GM23248 (cell line): Measurements from ENCODE around the gene AVP. TPM values are rescaled to one million over a fixed set of nuclear protein-coding genes. Genes with fewer than 3 reads are reported as not detected.

Source experiments
- DNase-seq: peaks from one replicate; pipeline ENCODE4 v3.0.0-alpha.2; 2015
- H2AFZ ChIP-seq: fragments of 200-600 bp; sonication (generic); 2 replicates; pipeline ENCODE4 v1.6.1; 2016; ENCODE audit warnings: antibody characterized with exemption
- H3F3A ChIP-seq: fragments of 200-600 bp; sonication (generic); 2 replicates; pipeline ENCODE4 v1.6.1; 2016; ENCODE audit warnings: mild to moderate bottlenecking, antibody characterized with exemption, mixed run types; ENCODE audit not compliant: insufficient read depth
- H3K27ac ChIP-seq: fragments of 200-600 bp; sonication (generic); 2 replicates; pipeline ENCODE4 v1.5.1; 2016; ENCODE audit warnings: mild to moderate bottlenecking
- H3K27me3 ChIP-seq: fragments of 200-600 bp; sonication (generic); replicated peaks from 2 replicates; pipeline ENCODE4 v1.6.1; 2016; ENCODE audit warnings: mild to moderate bottlenecking; ENCODE audit not compliant: insufficient read depth
- H3K36me3 ChIP-seq: fragments of 200-600 bp; sonication (generic); 2 replicates; pipeline ENCODE4 v1.6.1; 2016; ENCODE audit warnings: low read depth, mild to moderate bottlenecking
- H3K4me1 ChIP-seq: fragments of 200-600 bp; sonication (generic); 2 replicates; pipeline ENCODE4 v1.6.1; 2016; ENCODE audit warnings: mild to moderate bottlenecking; ENCODE audit not compliant: insufficient read depth
- H3K4me2 ChIP-seq: fragments of 200-600 bp; sonication (generic); one replicate; pipeline ENCODE4 v1.6.1; 2016; ENCODE audit warnings: mild to moderate bottlenecking; ENCODE audit not compliant: unreplicated experiment
- H3K4me3 ChIP-seq: fragments of 200-600 bp; sonication (generic); 2 replicates; pipeline ENCODE4 v1.5.1; 2016; ENCODE audit warnings: mild to moderate bottlenecking
- H3K79me2 ChIP-seq: fragments of 200-600 bp; sonication (generic); 2 replicates; pipeline ENCODE4 v1.6.1; 2016; ENCODE audit warnings: mild to moderate bottlenecking; ENCODE audit not compliant: insufficient read depth
- H3K9ac ChIP-seq: fragments of 200-600 bp; sonication (generic); 2 replicates; pipeline ENCODE4 v1.6.1; 2016; ENCODE audit warnings: mild to moderate bottlenecking
- H3K9me2 ChIP-seq: fragments of 200-600 bp; sonication (generic); 2 replicates; pipeline ENCODE4 v1.6.1; 2016; ENCODE audit warnings: mixed run types, mild to moderate bottlenecking, moderate library complexity; ENCODE audit not compliant: insufficient read depth
- H3K9me3 ChIP-seq: fragments of 200-600 bp; sonication (generic); one replicate; pipeline ENCODE4 v1.6.1; 2017; ENCODE audit warnings: low read depth
- H4K20me1 ChIP-seq: fragments of 200-600 bp; sonication (generic); 2 replicates; pipeline ENCODE4 v1.6.0; 2016; ENCODE audit not compliant: insufficient read depth
- EZH2 ChIP-seq: fragments of 200-600 bp; sonication (generic); IDR thresholded peaks from 2 replicates; pipeline ENCODE4 v1.6.1; 2018; ENCODE audit warnings: antibody characterized with exemption, mild to moderate bottlenecking; ENCODE audit not compliant: insufficient read depth, poor library complexity, severe bottlenecking
- EZH2phosphoT487 ChIP-seq: fragments of 200-600 bp; sonication (generic); IDR thresholded peaks from 2 replicates; pipeline ENCODE4 v1.6.1; 2018; ENCODE audit warnings: antibody characterized with exemption, moderate library complexity, mild to moderate bottlenecking, low read depth; ENCODE audit not compliant: insufficient read depth
- WGBS, 2 experiments: methylation state at CpG; one replicate each; pipeline ENCODE4 v1.1.6; 2015 to 2017; ENCODE audit warnings: low lambda C conversion rate in 2 of 2, low coverage in 1 of 2; ENCODE audit errors: missing lambda C conversion rate in 2 of 2; 5-methylcytosine and 5-hydroxymethylcytosine counted together
- in situ Hi-C: fragments of 300-500 bp; cut with MboI; formaldehyde crosslinking; loops from 2 replicates; pipeline ENCODE4 v1.15.0; 2020
- polyA plus RNA-seq: library from polyadenylated mRNA; unstranded; fragments of >200 nt; fragmentation: Nextera tagmentation; extraction: Ambion mirVana; gene quantifications from 2 replicates; pipeline ENCODE4 v1.2.1, GENCODE V29; 2016
- total RNA-seq: library from RNA; depleted of rRNA; stranded (reverse); fragments of >200 nt; shearing (Covaris generic); gene quantifications from 2 replicates; pipeline ENCODE4 v1.2.3, GENCODE V29; 2014

AVP gene
- total and polyA plus RNA-seq, 2 experiments from 2014 or later: not detected

DNA sequence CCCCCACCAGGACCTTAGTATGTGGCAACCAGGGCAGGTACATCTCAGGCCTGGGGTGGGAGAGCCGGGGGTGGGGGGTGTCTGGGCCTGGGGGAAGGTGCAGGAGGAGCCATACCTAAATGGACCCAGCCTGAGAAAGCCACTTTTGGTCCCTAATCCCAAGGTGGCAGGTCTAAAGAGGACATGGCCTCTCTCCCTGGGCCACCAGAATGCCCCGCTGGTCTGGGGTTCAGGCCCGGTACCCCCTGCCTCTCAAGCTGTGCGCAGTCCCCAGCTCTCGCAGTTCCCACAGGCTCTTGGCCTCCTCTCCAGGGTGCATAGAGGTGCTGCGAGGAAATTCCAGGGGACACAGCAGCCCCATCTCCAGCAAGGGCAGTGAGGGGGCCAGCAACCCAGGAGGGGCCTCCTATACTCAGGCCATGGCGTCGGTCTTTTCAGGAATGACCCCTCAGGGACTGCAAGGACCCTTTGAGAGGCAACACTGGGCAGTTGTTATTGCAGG, 1.1 kb upstream of the AVP start:
- WGBS, 2 experiments: 84 to 92% methylated on average over 7 to 8 of the region's 8 CpGs

DNA sequence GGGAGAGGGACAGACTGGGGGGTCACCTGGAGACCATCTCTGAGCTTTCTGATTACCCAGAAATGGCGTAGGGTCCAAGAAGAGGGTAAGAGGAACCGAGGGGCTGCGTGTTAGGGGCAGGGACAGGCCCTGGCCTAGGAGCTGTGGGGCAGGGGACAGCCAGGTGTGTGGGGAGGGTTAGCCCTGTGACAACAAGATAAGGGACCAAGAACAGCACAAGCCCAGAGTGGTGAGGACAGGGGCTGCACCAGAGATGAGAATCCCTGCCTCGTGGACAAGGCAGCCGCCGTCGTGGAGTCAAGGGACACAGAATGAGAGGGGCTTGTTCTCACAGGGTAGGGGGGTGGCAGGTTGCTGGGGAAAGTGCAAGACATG, 449 bp upstream of the AVP start:
- Histone ChIP-seq H3K4me1 (no peaks in the 10 kb centered on the region), H3K27ac (no peak overlapping the region), H3K4me3 (no peak overlapping the region), H3K9ac (no peak overlapping the region), H3F3A (no peaks in the 10 kb centered on the region), H3K4me2 (no peak overlapping the region), H3K27me3 (peaks cover 12% of the 10 kb centered on the region; the same call in 1 of the 2 replicates), H2AFZ (no peak overlapping the region), H3K36me3 (no peaks in the 10 kb centered on the region), H3K9me2 (no peaks in the 10 kb centered on the region), H3K79me2 (no peaks in the 10 kb centered on the region), H4K20me1 (no peaks in the 10 kb centered on the region), H3K9me3 (no peaks in the 10 kb centered on the region)
- in situ Hi-C loops: no loop called here
- WGBS, 2 experiments: 63 to 71% methylated on average over 2 to 7 of the region's 7 CpGs
- TF ChIP-seq EZH2 (no peak), EZH2phosphoT487 (no peak)
- DNase-seq: no peak

More for the DNA sequence above, 1.1 kb upstream of the AVP start:
- no peaks in the 10 kb centered on the region for H3K9me2 ChIP-seq
- TF ChIP-seq EZH2 (no peak), EZH2phosphoT487 (no peak)
- H3F3A ChIP-seq: no peaks in the 10 kb centered on the region
- no peaks in the 10 kb centered on the region for H4K20me1 ChIP-seq
- H3K27ac ChIP-seq: no peak overlapping the region
- H3K9ac ChIP-seq: no peak overlapping the region
- no peaks in the 10 kb centered on the region for H3K79me2 ChIP-seq
- no peaks in the 10 kb centered on the region for H3K9me3 ChIP-seq
- no peak overlapping the region for H3K4me3 ChIP-seq
- H3K4me1 ChIP-seq: no peaks in the 10 kb centered on the region
- no peak overlapping the region for H2AFZ ChIP-seq
- no peak for DNase-seq
- in situ Hi-C loops: no loop called here
- no peak overlapping the region for H3K4me2 ChIP-seq
- H3K27me3 ChIP-seq: peaks cover 17% of the 10 kb centered on the region; the same call in 1 of the 2 replicates
- no peaks in the 10 kb centered on the region for H3K36me3 ChIP-seq

DNA sequence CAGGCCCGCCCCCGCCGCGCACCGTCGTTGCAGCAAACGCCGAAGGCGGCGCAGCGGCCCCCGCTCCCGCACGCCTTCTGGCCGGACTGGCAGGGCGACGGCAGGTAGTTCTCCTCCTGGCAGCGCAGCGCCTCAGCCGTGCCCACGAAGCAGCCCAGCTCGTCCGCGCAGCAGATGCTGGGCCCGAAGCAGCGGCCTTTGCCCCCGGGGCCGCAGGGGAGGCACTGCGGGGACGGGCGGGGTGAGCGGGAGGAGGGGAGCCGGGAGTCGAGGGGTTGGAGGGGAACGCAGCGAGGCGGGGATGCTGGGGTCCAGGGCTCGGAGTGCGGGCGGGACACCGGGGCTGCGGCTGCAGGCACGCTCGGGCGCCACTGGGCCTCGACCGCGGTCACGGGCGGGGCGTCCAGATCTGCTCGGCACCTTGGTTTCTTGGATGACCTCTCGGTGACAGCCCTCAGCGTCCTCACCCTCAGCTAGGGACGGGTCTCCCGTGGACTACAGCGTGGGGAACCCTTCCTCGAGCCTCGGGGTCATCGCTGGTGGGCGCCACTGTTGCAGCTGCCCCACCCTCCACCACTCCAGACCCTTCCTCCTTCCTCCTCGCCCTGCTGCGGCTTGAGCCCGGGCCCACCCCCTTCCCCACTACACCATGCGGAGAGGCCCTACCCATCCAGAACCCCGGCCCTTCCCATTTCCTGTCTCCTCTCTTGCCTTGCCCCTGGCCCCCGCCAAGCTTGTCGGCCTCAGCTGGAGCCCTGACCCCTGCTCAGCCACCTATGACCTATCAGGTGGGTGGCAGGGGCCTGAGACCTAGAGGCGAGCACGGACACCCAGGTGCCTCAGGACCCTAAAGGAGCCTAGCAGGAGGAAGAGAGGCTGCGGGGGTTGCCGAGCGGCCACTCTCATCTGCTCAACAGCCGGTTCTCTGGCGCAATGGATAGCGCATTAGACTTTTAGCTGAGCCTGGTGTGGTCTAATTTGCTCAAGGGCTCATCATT, 1.3 kb downstream of the AVP start:
- H3K27ac ChIP-seq: no peak overlapping the region
- H3F3A ChIP-seq: no peaks in the 10 kb centered on the region
- peaks cover 12% of the 10 kb centered on the region; the same call in 1 of the 2 replicates for H3K27me3 ChIP-seq
- no peak overlapping the region for H3K4me3 ChIP-seq
- no peaks in the 10 kb centered on the region for H3K9me3 ChIP-seq
- H2AFZ ChIP-seq: no peak overlapping the region
- no peak overlapping the region for H3K4me2 ChIP-seq
- H3K9ac ChIP-seq: no peak overlapping the region
- WGBS, 2 experiments: 24 to 37% methylated on average over 31 to 60 of the region's 76 CpGs
- H4K20me1 ChIP-seq: no peaks in the 10 kb centered on the region
- TF ChIP-seq EZH2phosphoT487 (no peak), EZH2 (no peak)
- in situ Hi-C loops: no loop called here
- H3K79me2 ChIP-seq: no peaks in the 10 kb centered on the region
- no peaks in the 10 kb centered on the region for H3K36me3 ChIP-seq
- no peaks in the 10 kb centered on the region for H3K9me2 ChIP-seq
- no peak for DNase-seq
- H3K4me1 ChIP-seq: no peaks in the 10 kb centered on the region

DNA sequence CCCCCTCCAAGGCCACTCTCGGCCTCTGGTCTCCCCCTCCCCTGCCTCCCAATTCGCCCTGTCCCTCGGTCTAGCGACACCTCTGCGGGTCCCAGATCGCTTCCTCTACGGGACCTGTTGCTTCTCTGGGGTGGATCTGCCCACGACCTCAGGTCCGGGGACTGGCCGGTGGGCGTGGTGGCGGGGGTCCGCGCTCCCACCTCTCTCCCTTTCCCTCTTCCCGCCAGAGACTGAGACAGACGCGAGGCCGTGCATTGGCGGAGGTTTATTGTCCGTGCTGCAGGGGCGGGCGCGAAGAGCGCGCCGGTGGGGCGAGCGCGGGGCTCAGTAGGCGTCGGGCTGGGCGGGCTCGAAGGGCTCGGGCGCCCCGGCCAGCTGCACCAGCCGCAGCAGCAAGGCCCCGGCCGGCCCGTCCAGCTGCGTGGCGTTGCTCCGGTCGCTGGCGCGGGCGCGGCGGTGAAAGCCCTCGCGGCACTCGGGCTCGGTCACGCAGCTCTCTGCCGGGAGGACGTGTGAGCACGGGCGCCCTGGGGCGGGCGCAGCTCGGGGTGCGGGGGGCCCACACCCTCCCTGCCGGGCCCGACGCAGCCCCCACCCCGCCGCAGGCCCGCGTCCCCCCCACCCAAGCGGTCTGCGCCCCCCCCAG, 2.1 kb downstream of the AVP start:
- no peaks in the 10 kb centered on the region for H3K79me2 ChIP-seq
- H3K9ac ChIP-seq: no peak overlapping the region
- H3K27me3 ChIP-seq: peaks cover 12% of the 10 kb centered on the region; the same call in 1 of the 2 replicates
- no peak overlapping the region for H3K4me2 ChIP-seq
- no peak overlapping the region; the same call in 1 of the 2 replicates for H3K4me3 ChIP-seq
- H3K9me2 ChIP-seq: no peaks in the 10 kb centered on the region
- no peaks in the 10 kb centered on the region for H3F3A ChIP-seq
- H2AFZ ChIP-seq: no peak overlapping the region
- H3K36me3 ChIP-seq: no peaks in the 10 kb centered on the region
- TF ChIP-seq EZH2 (no peak), EZH2phosphoT487 (no peak)
- no peaks in the 10 kb centered on the region for H3K9me3 ChIP-seq
- in situ Hi-C loops: no loop called here
- H4K20me1 ChIP-seq: no peaks in the 10 kb centered on the region
- no peaks in the 10 kb centered on the region for H3K4me1 ChIP-seq
- 15 to 19% methylated on average over 43 to 46 of the region's 71 CpGs for WGBS, 2 experiments
- DNase-seq: peak; percentile 54
- no peak overlapping the region for H3K27ac ChIP-seq
